SK-N-MC (cell line): ENCODE results near the gene CAMTA1.

Source experiments
- FOXP2 ChIP-seq: optimal IDR thresholded peaks from 2 replicates; pipeline ENCODE3; 2011; ENCODE audit warnings: mild to moderate bottlenecking, moderate library complexity; ENCODE audit not compliant: insufficient read depth; ENCODE audit errors: extremely low read length, control extremely low read depth
- POLR2AphosphoS5 ChIP-seq: IDR thresholded peaks from 2 replicates; pipeline ENCODE4 v1.6.1; 2012; ENCODE audit warnings: mild to moderate bottlenecking, low read depth, low read length, borderline replicate concordance

GRCh38 chr1:7639435-7640131 is 854.3 kb downstream of the CAMTA1 start:
- TF ChIP-seq POLR2AphosphoS5 (no peak), FOXP2 (no peak)
